Nephron progenitor cell (in vitro differentiated cells): ENCODE data around the gene SH3BP5.
A peak's percentile ranks its signal among the peaks of the same experiment; 100 is the strongest.

Experiments
- DNase-seq: peaks from one replicate; pipeline ENCODE4 v3.0.0; 2021
- H3K27ac Mint-ChIP-seq: 2 replicates; pipeline ENCODE4 v1.8.0; 2021; ENCODE audit warnings: mild to moderate bottlenecking, moderate library complexity, mixed read lengths
- H3K27me3 Mint-ChIP-seq: 2 replicates; pipeline ENCODE4 v1.8.0; 2021; ENCODE audit warnings: mild to moderate bottlenecking, low read depth, mixed read lengths; ENCODE audit not compliant: poor library complexity
- H3K36me3 Mint-ChIP-seq: 2 replicates; pipeline ENCODE4 v1.8.0; 2021; ENCODE audit warnings: low read depth, mixed read lengths
- H3K4me1 Mint-ChIP-seq: 2 replicates; pipeline ENCODE4 v1.8.0; 2021; ENCODE audit warnings: mixed read lengths
- H3K4me3 Mint-ChIP-seq: 2 replicates; pipeline ENCODE4 v1.8.0; 2021; ENCODE audit warnings: mild to moderate bottlenecking, moderate library complexity, mixed read lengths
- H3K9me3 Mint-ChIP-seq: 2 replicates; pipeline ENCODE4 v1.8.0; 2021; ENCODE audit warnings: mild to moderate bottlenecking, moderate library complexity, mixed read lengths
- CTCF ChIP-seq: fragments of 200-600 bp; sonication (generic); IDR thresholded peaks from 2 replicates; pipeline ENCODE4 v1.5.0; 2021; ENCODE audit warnings: antibody characterized with exemption

SH3BP5 gene

GRCh38 chr3:15271785-15272381 lies 60.5 kb downstream of the SH3BP5 start:
- Mint-ChIP-seq H3K27me3 (peaks cover 3% of the 10 kb centered on the region), H3K27ac (no peak overlapping the region), H3K4me1 (peaks cover 16% of the 10 kb centered on the region), H3K9me3 (no peaks in the 10 kb centered on the region), H3K36me3 (no peaks in the 10 kb centered on the region), H3K4me3 (no peak overlapping the region)
- no peak for TF ChIP-seq CTCF
- DNase-seq = no peak

GRCh38 chr3:15271030-15271429 lies 61.4 kb downstream of the SH3BP5 start:
- H3K27ac Mint-ChIP-seq = no peak overlapping the region
- TF ChIP-seq CTCF = no peak
- H3K36me3 Mint-ChIP-seq = no peaks in the 10 kb centered on the region
- peaks cover 3% of the 10 kb centered on the region for H3K27me3 Mint-ChIP-seq
- no peak for DNase-seq
- H3K4me1 Mint-ChIP-seq = peaks cover 22% of the 10 kb centered on the region
- H3K9me3 Mint-ChIP-seq = no peaks in the 10 kb centered on the region
- H3K4me3 Mint-ChIP-seq = no peak overlapping the region

GRCh38 chr3:15269091-15269989 lies 63.0 kb downstream of the SH3BP5 start:
- Mint-ChIP-seq H3K36me3 (no peaks in the 10 kb centered on the region), H3K4me1 (peaks cover 27% of the 10 kb centered on the region), H3K27me3 (peaks cover 3% of the 10 kb centered on the region), H3K27ac (no peak overlapping the region), H3K9me3 (no peaks in the 10 kb centered on the region), H3K4me3 (no peak overlapping the region)
- no peak for TF ChIP-seq CTCF
- no peak for DNase-seq

GRCh38 chr3:15268033-15268631 lies 64.3 kb downstream of the SH3BP5 start:
- Mint-ChIP-seq H3K9me3 (no peaks in the 10 kb centered on the region), H3K36me3 (no peaks in the 10 kb centered on the region), H3K4me1 (peaks cover 27% of the 10 kb centered on the region), H3K4me3 (no peak overlapping the region), H3K27me3 (peaks cover 3% of the 10 kb centered on the region), H3K27ac (no peak overlapping the region)
- peak; percentile 85 for DNase-seq
- TF ChIP-seq CTCF = peak; percentile 90

GRCh38 chr3:15267502-15267901 lies 64.9 kb downstream of the SH3BP5 start:
- Mint-ChIP-seq H3K36me3 (no peaks in the 10 kb centered on the region), H3K4me3 (no peak overlapping the region), H3K27ac (no peak overlapping the region), H3K4me1 (peaks cover 27% of the 10 kb centered on the region), H3K27me3 (peaks cover 3% of the 10 kb centered on the region), H3K9me3 (no peaks in the 10 kb centered on the region)
- no peak for TF ChIP-seq CTCF
- no peak for DNase-seq
